Measurements from ENCODE around the gene MFSD6.
A peak's percentile ranks its signal among the peaks of the same experiment; 100 is the strongest.
"Not testable (repeated sequence)": the region's sequence is repeated elsewhere in the genome, so short reads cannot be mapped to it uniquely, and the experiment has no call there.

Gene MFSD6

DNA sequence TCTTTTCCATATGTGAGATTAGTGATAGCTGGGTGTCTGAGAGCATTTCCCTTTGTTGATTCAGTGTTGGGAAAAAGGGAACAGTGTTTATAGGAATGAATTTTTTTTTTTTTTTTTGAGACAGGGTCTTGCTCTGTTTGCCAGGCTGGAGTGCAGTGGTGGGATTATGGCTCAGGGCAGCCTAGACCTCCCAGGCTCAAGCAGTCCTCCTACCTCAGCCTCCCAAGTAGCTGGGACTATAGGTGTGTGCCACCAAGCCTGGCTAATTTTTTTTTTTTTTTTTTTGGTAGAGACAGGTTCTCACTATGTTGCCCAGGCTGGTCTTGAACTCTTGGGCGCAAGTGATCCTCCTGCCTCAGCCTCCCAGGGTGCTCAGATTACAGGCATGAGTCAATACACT is 60.2 kb downstream of the MFSD6 start:
- not testable (repeated sequence) for ATAC-seq

- no peak for ATAC-seq
Observed at GRCh38 chr2:190468814-190469569, 60.8 kb downstream of the MFSD6 start.

DNA sequence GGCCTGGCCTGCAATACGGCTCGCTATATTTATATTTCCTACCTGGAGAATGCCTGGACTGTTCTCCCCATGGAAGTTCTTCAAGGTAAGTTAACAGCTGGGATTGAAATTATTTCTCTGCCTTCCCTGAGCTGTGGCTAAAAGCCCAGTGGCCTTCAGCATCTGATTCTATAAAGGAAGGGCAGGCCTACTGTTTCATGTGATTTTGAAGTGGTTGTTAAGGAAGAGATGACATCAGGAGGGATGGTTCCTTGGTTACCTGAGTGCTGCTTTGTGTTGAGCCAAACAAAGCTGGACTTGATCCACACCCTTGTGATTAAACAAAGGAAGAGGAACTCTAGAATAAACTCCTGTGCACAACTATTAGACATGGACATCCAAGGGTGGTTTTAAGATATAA is 61.6 kb downstream of the MFSD6 start:
- no peak for ATAC-seq

DNA sequence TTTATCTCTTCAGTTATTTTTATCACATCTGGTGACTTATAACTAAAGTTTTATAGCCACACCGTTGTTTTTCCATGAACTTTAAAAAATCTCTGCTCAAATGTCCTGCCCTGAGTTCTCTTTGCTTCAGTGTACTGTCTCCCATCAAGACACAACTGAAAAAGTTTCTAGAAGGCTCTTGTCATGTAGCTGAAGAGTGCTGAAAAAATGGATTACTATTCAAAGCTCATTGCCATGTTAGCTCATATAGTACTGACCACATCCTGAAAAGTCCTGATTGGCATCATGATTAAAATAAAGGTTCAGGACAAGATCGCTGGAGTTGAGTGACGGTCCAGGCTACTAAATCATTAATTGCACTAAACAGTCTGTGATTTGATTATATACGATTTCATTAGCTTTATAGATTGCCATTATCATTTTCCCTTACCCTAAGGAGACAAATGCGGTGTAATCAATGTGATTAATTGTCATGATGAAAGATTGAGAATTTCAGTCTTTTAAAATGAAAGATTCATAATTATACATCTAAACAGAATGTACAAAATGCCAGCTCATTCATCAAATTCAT is 62.2 kb downstream of the MFSD6 start:
- no peak for ATAC-seq

DNA sequence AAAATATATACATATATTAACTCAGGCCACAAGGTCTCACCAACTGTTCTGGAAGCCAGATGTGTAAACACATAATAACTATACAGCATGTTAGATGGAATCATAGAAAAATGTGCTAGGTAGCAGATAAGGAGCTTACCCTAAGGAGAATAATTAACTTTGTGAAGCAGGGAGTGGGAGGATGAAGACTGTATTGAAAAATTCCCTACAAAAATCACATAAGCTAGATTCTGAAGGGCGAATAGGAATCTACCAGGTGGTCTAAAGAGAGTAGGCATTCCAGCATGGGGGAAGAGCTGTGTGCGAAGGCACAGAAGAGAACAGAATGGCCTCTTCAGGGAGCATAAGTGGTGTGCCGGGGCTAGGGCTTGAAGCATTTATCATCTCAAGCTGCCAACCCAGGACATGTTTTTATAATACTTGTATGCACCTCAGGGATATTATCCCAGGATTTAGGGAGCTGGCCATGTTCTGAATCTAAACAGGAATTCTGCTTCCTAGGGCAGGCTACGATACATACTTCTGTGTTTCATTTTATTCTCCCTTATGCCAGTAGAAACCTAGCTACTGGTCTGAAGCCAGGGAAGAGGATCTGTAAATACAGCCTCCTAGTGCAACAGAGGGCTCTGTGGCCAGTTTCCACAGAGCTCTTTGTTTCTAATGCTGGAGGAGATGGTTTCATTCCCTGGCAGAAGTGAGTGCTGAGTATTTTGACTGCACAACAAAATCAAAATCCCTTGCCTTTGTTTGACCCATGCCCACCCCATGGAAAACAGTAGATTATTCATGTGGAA is 69.7 kb downstream of the MFSD6 start:
- ATAC-seq, result no peak

DNA sequence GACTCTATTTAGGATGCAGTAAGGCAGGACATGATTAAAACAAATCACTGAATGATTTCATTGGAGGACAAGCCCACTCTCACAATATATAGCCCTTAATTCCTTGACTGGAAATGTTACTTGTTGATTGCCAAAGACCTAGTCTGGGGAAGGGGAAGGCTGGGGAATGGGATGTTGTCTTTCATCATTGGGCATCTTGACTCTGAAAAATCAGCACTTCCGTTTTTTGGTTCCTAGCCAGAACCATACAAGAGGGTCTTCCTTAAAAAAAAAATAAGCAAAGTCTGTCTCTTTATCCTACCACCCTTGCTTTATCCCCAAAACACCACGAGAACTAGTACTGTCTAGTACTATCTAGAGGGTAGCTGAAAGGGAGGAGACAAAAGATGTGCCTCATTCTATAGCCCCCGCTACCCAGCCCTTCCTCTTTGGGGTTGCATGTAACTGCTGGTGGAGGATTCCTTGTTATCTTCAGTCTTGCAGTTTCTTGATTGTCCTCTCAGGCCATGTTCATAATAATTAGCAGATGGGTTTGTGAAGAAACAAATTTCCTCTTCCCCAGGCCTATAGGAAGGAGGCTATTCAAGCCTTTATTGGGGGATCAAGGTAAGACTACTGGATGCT is 70.5 kb downstream of the MFSD6 start:
- no peak for ATAC-seq

DNA sequence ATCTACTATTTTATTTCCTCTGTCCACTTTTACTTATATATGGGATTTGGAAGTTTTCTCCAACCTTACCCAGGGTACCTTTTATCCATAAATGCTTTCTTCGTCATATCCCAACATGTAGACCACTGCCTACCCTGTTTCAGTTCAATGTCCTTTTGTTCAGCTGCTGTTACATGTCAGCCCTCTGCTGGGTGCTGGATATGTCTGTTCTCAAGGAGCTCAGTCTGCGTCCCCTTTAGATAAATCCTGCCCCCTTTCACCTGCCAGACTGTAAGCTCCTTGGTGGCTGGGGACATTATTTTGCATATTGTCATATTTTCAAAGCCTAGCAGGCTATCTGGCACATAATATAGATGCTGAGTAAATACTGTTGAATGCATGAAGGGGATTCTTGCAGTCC is 73.2 kb downstream of the MFSD6 start:
- ATAC-seq, result no peak

GRCh38 chr2:190482451-190482850 is 74.3 kb downstream of the MFSD6 start:
- no peak for ATAC-seq

DNA sequence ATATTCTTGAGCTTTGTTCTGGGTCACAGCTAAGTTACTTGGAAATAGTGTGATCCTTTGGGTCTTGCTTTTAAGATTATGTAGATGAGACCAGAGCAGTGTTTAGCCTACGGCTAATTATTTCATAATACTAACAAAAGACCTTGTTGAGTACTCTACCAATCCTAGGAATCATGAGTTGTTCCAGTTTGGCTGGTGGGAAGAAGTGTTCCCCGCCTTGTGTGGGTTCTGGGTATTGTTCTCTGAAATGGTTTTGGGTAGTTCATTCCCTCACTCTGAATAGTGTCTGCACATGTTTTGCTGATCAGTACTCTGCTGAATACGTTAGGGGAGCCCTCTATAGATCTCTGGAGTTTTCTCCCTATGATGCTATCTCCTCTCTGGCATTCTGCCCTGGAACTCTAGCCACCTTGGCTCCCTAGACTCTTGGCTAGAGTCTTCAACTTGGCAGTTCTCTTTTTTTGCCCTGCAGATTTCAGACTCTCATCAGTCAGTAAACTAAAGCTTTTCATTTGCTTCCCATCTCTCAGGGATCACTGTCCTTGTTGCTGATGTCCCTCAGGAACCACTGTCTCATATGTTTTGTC is 78.0 kb downstream of the MFSD6 start:
- no peak for ATAC-seq

DNA sequence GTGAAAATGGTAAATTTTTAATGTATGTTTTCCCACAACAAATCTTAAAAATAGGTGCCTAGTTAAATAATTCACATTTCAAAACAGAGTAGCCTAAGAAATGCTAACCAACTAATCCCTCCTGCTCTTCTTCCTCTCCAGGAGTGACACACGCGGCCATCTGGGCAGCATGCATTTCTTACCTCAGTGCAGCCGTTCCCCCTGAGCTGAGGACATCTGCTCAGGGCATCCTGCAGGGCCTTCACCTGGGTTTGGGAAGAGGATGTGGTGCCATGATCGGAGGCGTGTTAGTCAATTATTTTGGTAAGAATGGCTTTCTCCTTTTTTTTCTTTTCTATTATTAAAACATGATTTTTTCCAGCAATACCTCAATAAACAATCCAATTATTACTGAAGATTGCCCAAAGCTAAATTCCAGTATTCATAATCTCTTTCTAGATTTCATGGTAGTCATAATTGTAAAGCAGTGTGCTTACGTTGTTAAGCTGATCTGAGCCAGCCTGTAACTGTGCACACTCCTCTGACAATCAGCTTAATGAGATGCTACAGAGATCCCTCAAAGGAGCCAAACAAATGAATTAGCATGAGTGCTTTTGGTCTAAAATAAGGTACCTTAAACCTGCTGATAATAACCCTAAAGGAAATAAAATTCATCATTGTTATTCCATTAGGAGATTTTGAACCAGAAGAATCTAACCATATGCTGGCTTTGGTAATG is 80.5 kb downstream of the MFSD6 start:
- ATAC-seq, result no peak

- no peak for ATAC-seq
Observed at GRCh38 chr2:190489475-190489874, 81.3 kb downstream of the MFSD6 start.

GRCh38 chr2:190490502-190490901 is 82.3 kb downstream of the MFSD6 start:
- ATAC-seq, result no peak

GRCh38 chr2:190493095-190493494 is 84.9 kb downstream of the MFSD6 start:
- ATAC-seq, result no peak

DNA sequence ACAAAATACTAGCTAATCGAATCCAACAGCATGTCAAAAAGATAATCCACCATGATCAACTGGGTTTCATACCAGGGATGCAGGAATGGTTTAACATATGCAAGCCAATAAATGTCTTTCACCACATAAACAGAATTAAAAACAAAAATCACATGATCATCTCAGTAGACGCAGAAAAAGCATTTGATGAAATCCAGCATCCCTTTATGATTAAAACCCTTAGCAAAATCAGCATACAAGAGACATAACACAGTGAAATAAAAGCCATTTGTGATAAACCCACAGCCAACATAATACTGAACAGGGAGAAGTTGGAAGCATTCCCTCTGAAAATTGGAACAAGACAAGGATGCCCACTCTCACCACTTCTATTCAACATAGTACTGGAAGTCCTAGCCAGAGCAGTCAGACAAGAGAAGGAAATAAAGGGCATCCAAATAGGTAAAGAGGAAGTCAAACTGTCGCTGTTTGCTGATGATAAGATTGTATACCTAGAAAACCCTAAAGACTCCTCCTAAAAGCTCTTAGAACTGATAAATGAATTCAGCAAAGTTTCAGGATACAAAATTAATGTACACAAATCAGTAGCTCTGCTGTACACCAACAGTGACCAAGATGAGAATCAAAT is 86.6 kb downstream of the MFSD6 start:
- ATAC-seq, result not testable (repeated sequence)

DNA sequence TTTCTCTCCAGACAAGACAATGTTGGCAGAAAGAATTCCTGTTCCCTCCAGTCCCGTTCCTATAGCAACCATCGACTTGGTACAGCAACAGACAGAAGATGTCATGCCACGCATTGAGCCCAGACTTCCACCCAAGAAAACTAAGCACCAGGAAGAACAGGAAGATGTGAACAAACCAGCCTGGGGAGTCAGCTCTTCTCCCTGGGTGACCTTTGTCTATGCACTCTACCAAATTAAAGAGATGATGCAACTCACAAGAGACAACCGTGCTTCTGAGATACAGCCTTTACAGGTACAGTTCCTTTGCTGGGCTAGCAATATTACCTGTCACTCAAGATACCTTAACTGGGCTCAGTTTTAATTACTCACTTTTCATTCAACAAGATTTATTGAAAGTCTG is 89.3 kb downstream of the MFSD6 start:
- no peak for ATAC-seq

- ATAC-seq, result no peak
Observed at GRCh38 chr2:190499273-190499672, 91.1 kb downstream of the MFSD6 start.

DNA sequence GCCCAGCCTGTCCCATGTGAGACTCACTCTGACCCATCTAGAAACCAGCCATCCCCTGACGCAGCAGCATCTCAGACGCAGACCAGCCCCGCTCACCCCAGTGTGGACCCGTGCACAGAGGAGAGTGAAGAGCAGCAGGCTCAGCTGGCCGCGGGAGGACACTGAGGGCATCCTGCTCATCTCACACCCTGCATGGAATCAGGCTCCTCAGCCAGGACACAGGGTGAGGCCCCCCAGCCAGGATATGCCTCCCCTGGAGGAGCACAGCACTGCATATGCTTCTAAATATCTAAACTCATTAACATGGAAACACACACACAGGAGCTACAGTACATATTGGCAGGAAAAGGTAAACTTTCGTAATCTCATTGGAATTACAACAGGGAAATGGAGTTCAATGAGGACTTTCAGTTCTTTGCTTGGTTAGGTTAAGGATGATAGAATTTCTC is 91.9 kb downstream of the MFSD6 start:
- no peak for ATAC-seq

GRCh38 chr2:190501231-190501630 is 93.1 kb downstream of the MFSD6 start:
- ATAC-seq, result no peak

- peak; percentile 66 to 67 for ATAC-seq
Observed at GRCh38 chr2:190501702-190502407, 93.7 kb downstream of the MFSD6 start.

- no peak for ATAC-seq
Observed at GRCh38 chr2:190503088-190503487, 94.9 kb downstream of the MFSD6 start.

DNA sequence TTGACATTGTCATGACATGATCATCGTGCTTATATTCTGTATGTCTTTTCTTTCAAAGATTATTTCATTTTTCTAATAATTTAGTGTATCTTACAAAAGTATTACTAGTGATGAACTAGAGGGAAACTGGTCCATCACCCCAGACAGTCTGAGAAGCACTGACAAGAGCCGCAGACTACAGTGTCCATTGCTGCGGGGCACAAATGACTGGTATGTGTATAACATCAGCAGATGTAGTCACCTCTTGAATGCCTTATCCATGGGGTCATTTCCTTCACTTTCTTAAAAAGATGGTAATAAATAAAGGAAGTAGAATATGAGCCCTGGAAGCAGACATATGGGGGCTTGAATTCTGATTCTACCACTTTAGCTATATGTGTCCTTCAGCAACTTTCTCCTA is 96.8 kb downstream of the MFSD6 start:
- ATAC-seq, result no peak

Data from activated CD4-positive, CD25-positive, alpha-beta regulatory T cell treated with anti-CD3 and anti-CD28 coated beads, Interleukin-2, amount 50 U/mL, for 24 hours (primary cell).